ENCODE data around the gene NELFB.

- TF ChIP-seq CTCF (IDR thresholded peaks at IDR 0.05) (no peak), POLR2A (IDR thresholded peaks at IDR 0.05) (no peak)
Observed at GRCh38 chr9:137314561-137315560, 59.7 kb downstream of the NELFB start.
